HL-60 (cell line): ENCODE data around the gene GAL3ST1.

Experiments
- DNase-seq, 2 experiments: peaks; one replicate each; pipeline ENCODE4 v3.0.0-alpha.2; 2010 to 2020; ENCODE audit warnings: low read depth in 1 of 2, low spot score in 1 of 2
- H3K27ac ChIP-seq: fragments of 250-450 bp; sonication (Bioruptor Pico); replicated peaks from 2 replicates; pipeline ENCODE4 v1.5.1; 2020; ENCODE audit warnings: mild to moderate bottlenecking, moderate library complexity
- H3K27me3 ChIP-seq: fragments of 250-450 bp; sonication (Bioruptor Pico); 2 replicates; pipeline ENCODE4 v1.5.1; 2021; ENCODE audit warnings: mild to moderate bottlenecking, moderate library complexity; ENCODE audit not compliant: insufficient read depth, poor library complexity, severe bottlenecking
- H3K4me3 ChIP-seq: replicated peaks from 2 replicates; pipeline ENCODE4 v1.5.1; 2011; ENCODE audit warnings: mild to moderate bottlenecking, control low read depth, low read length; ENCODE audit not compliant: insufficient read depth
- CTCF ChIP-seq: IDR thresholded peaks from one replicate; pipeline ENCODE4 v1.5.1; 2011; ENCODE audit warnings: low read length, control low read depth, inconsistent platforms; ENCODE audit not compliant: insufficient read depth
- GABPA ChIP-seq: IDR thresholded peaks from 2 replicates; pipeline ENCODE4 v1.6.1; 2012; ENCODE audit warnings: low read depth
- POLR2AphosphoS5 ChIP-seq: IDR thresholded peaks from 2 replicates; pipeline ENCODE4 v1.6.1; 2012; ENCODE audit warnings: low read depth
- SPI1 ChIP-seq: IDR thresholded peaks from 2 replicates; pipeline ENCODE4 v1.6.1; 2012; ENCODE audit warnings: low read depth, mild to moderate bottlenecking, borderline replicate concordance
- TF ChIP-seq, protein P1 (sequence below): IDR thresholded peaks from 2 replicates; pipeline ENCODE4 v1.6.1; 2012; ENCODE audit warnings: low read depth; ENCODE audit not compliant: insufficient replicate concordance

GAL3ST1 gene

GRCh38 chr22:30566125-30566524 is 8.3 kb downstream of the GAL3ST1 start:
- no peak for TF ChIP-seq SPI1
- TF ChIP-seq CTCF = no peak
- TF ChIP-seq GABPA = no peak
- TF ChIP-seq, protein P1, sequence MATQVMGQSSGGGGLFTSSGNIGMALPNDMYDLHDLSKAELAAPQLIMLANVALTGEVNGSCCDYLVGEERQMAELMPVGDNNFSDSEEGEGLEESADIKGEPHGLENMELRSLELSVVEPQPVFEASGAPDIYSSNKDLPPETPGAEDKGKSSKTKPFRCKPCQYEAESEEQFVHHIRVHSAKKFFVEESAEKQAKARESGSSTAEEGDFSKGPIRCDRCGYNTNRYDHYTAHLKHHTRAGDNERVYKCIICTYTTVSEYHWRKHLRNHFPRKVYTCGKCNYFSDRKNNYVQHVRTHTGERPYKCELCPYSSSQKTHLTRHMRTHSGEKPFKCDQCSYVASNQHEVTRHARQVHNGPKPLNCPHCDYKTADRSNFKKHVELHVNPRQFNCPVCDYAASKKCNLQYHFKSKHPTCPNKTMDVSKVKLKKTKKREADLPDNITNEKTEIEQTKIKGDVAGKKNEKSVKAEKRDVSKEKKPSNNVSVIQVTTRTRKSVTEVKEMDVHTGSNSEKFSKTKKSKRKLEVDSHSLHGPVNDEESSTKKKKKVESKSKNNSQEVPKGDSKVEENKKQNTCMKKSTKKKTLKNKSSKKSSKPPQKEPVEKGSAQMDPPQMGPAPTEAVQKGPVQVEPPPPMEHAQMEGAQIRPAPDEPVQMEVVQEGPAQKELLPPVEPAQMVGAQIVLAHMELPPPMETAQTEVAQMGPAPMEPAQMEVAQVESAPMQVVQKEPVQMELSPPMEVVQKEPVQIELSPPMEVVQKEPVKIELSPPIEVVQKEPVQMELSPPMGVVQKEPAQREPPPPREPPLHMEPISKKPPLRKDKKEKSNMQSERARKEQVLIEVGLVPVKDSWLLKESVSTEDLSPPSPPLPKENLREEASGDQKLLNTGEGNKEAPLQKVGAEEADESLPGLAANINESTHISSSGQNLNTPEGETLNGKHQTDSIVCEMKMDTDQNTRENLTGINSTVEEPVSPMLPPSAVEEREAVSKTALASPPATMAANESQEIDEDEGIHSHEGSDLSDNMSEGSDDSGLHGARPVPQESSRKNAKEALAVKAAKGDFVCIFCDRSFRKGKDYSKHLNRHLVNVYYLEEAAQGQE = no peak
- no peak for TF ChIP-seq POLR2AphosphoS5
- Histone ChIP-seq H3K27ac (no peak overlapping the region), H3K4me3 (no peak overlapping the region), H3K27me3 (peaks cover 2% of the 10 kb centered on the region)
- no peak for DNase-seq

- Histone ChIP-seq H3K27ac (no peak overlapping the region), H3K4me3 (no peak overlapping the region), H3K27me3 (peaks cover 2% of the 10 kb centered on the region)
- TF ChIP-seq CTCF = no peak
- no peak for TF ChIP-seq GABPA
- TF ChIP-seq SPI1 = no peak
- TF ChIP-seq, protein P1 = no peak
- no peak for TF ChIP-seq POLR2AphosphoS5
- no peak for DNase-seq
Observed at GRCh38 chr22:30565341-30565740, 9.1 kb downstream of the GAL3ST1 start.

GRCh38 chr22:30564761-30565119 is 9.7 kb downstream of the GAL3ST1 start:
- no peak for TF ChIP-seq CTCF
- Histone ChIP-seq H3K27me3 (peaks cover 2% of the 10 kb centered on the region), H3K4me3 (no peak overlapping the region), H3K27ac (no peak overlapping the region)
- no peak for DNase-seq

- Histone ChIP-seq H3K27me3 (peaks cover 2% of the 10 kb centered on the region), H3K27ac (no peak overlapping the region), H3K4me3 (no peak overlapping the region)
- DNase-seq = no peak
- TF ChIP-seq GABPA (no peak), SPI1 (no peak), CTCF (no peak), POLR2AphosphoS5 (no peak)
- TF ChIP-seq, protein P1 = no peak
Observed at GRCh38 chr22:30564045-30564760, 10.3 kb downstream of the GAL3ST1 start.
